Adipocyte (in vitro differentiated cells): Measurements from ENCODE around the gene CAMSAP3.

ENCODE experiments used
- DNase-seq: peaks from one replicate; pipeline ENCODE4 v3.0.0-alpha.2; 2015; ENCODE audit warnings: low read depth
- H3K27me3 ChIP-seq: replicated peaks from 2 replicates; pipeline ENCODE4 v1.7.0; 2013; ENCODE audit warnings: mild to moderate bottlenecking, low read length, moderate library complexity; ENCODE audit not compliant: control insufficient read depth, insufficient read depth
- H3K36me3 ChIP-seq: 2 replicates; pipeline ENCODE4 v1.7.0; 2013; ENCODE audit warnings: low read length, mild to moderate bottlenecking, moderate library complexity; ENCODE audit not compliant: control insufficient read depth, insufficient read depth, severe bottlenecking
- H3K4me1 ChIP-seq: 2 replicates; pipeline ENCODE4 v1.7.0; 2013; ENCODE audit warnings: mild to moderate bottlenecking, low read length, moderate library complexity; ENCODE audit not compliant: control insufficient read depth, insufficient read depth
- H3K4me3 ChIP-seq: 2 replicates; pipeline ENCODE4 v1.7.0; 2013; ENCODE audit warnings: mild to moderate bottlenecking, low read length, moderate library complexity
- H3K9ac ChIP-seq: 2 replicates; pipeline ENCODE4 v1.7.0; 2013; ENCODE audit warnings: mild to moderate bottlenecking, low read length, moderate library complexity
- H3K9me3 ChIP-seq: 2 replicates; pipeline ENCODE4 v1.7.0; 2013; ENCODE audit warnings: mild to moderate bottlenecking, low read length, moderate library complexity; ENCODE audit not compliant: control insufficient read depth

The CAMSAP3 gene

GRCh38 chr19:7595466-7596133, at the start of gene CAMSAP3:
Gene CAMSAP3 (plus strand): TSS chr19:7595863. CDS start chr19:7596003, 140 bp downstream.
- H3K4me1 ChIP-seq: no peaks in the 10 kb centered on the region
- H3K36me3 ChIP-seq: no peaks in the 10 kb centered on the region
- H3K9ac ChIP-seq: no peak within 1 kb of the TSS
- peak; percentile 34 for DNase-seq
- H3K9me3 ChIP-seq: no peaks in the 10 kb centered on the region
- H3K27me3 ChIP-seq: peaks cover 39% of the 10 kb centered on the region
- no peak within 1 kb of the TSS for H3K4me3 ChIP-seq

- H3K9me3 ChIP-seq: no peaks in the 10 kb centered on the region
- peaks cover 40% of the 10 kb centered on the region for H3K36me3 ChIP-seq
- H3K9ac ChIP-seq: no peak overlapping the region
- no peak for DNase-seq
- H3K4me1 ChIP-seq: no peaks in the 10 kb centered on the region
- no peak overlapping the region for H3K4me3 ChIP-seq
- H3K27me3 ChIP-seq: no peaks in the 10 kb centered on the region
These were observed 49.8 kb upstream of the CAMSAP3 start for GRCh38 chr19:7545904-7546303.

GRCh38 chr19:7547159-7547558, 48.5 kb upstream of the CAMSAP3 start:
- no peak for DNase-seq
- Histone ChIP-seq H3K4me3 (no peak overlapping the region), H3K36me3 (peaks cover 29% of the 10 kb centered on the region), H3K9ac (no peak overlapping the region), H3K27me3 (no peaks in the 10 kb centered on the region), H3K4me1 (no peaks in the 10 kb centered on the region), H3K9me3 (no peaks in the 10 kb centered on the region)

GRCh38 chr19:7549429-7550148, 46.1 kb upstream of the CAMSAP3 start:
- Histone ChIP-seq H3K36me3 (peaks cover 20% of the 10 kb centered on the region), H3K4me1 (no peaks in the 10 kb centered on the region), H3K4me3 (no peak overlapping the region), H3K9me3 (no peaks in the 10 kb centered on the region), H3K9ac (no peak overlapping the region), H3K27me3 (no peaks in the 10 kb centered on the region)
- DNase-seq: no peak

- no peaks in the 10 kb centered on the region for H3K9me3 ChIP-seq
These were observed 45.4 kb upstream of the CAMSAP3 start for GRCh38 chr19:7550169-7550770.

GRCh38 chr19:7550987-7551761, 44.5 kb upstream of the CAMSAP3 start:
- H3K27me3 ChIP-seq: no peaks in the 10 kb centered on the region
- no peaks in the 10 kb centered on the region for H3K4me1 ChIP-seq
- no peaks in the 10 kb centered on the region for H3K9me3 ChIP-seq
- H3K9ac ChIP-seq: no peak overlapping the region
- peaks cover 18% of the 10 kb centered on the region for H3K36me3 ChIP-seq
- H3K4me3 ChIP-seq: no peak overlapping the region
- DNase-seq: peak; percentile 22

More at GRCh38 chr19:7550169-7550770, 45.4 kb upstream of the CAMSAP3 start:
- no peaks in the 10 kb centered on the region for H3K4me1 ChIP-seq
- no peaks in the 10 kb centered on the region for H3K27me3 ChIP-seq
- no peak for DNase-seq
- no peak overlapping the region for H3K9ac ChIP-seq
- H3K4me3 ChIP-seq: no peak overlapping the region
- H3K36me3 ChIP-seq: peaks cover 20% of the 10 kb centered on the region

GRCh38 chr19:7552781-7553180, 42.9 kb upstream of the CAMSAP3 start:
- DNase-seq: no peak
- H3K4me3 ChIP-seq: no peak overlapping the region
- H3K27me3 ChIP-seq: no peaks in the 10 kb centered on the region
- H3K36me3 ChIP-seq: peaks cover 34% of the 10 kb centered on the region
- H3K9ac ChIP-seq: no peak overlapping the region
- H3K4me1 ChIP-seq: no peaks in the 10 kb centered on the region
- no peaks in the 10 kb centered on the region for H3K9me3 ChIP-seq

- Histone ChIP-seq H3K9ac (no peak overlapping the region), H3K9me3 (no peaks in the 10 kb centered on the region), H3K36me3 (peaks cover 48% of the 10 kb centered on the region), H3K27me3 (no peaks in the 10 kb centered on the region), H3K4me1 (no peaks in the 10 kb centered on the region), H3K4me3 (no peak overlapping the region)
- no peak for DNase-seq
These were observed 41.1 kb upstream of the CAMSAP3 start for GRCh38 chr19:7554565-7554964.

GRCh38 chr19:7554990-7555864, 40.4 kb upstream of the CAMSAP3 start:
- Histone ChIP-seq H3K4me1 (no peaks in the 10 kb centered on the region), H3K9ac (no peak overlapping the region), H3K36me3 (peaks cover 42% of the 10 kb centered on the region), H3K4me3 (no peak overlapping the region), H3K9me3 (no peaks in the 10 kb centered on the region), H3K27me3 (no peaks in the 10 kb centered on the region)
- peak; percentile 33 for DNase-seq

GRCh38 chr19:7556696-7557315, 38.9 kb upstream of the CAMSAP3 start:
- Histone ChIP-seq H3K27me3 (no peaks in the 10 kb centered on the region), H3K4me1 (no peaks in the 10 kb centered on the region), H3K36me3 (peaks cover 36% of the 10 kb centered on the region), H3K9ac (no peak overlapping the region), H3K9me3 (no peaks in the 10 kb centered on the region), H3K4me3 (no peak overlapping the region)
- DNase-seq: no peak
